MM.1S (cell line): ENCODE results near the gene DCANP1.

ENCODE experiments used
- EZH2 ChIP-seq: fragments of 300-600 bp; sonication (generic); optimal IDR thresholded peaks from 2 replicates; pipeline ENCODE3; 2017; ENCODE audit warnings: low read depth, mild to moderate bottlenecking, antibody characterized with exemption, low read length, mixed read lengths
- TF ChIP-seq, protein P1 (sequence below): fragments of 300-600 bp; sonication (generic); IDR thresholded peaks from 2 replicates; pipeline ENCODE4 v1.5.1; 2016; ENCODE audit warnings: antibody characterized with exemption, low read length, mixed read lengths

DNA sequence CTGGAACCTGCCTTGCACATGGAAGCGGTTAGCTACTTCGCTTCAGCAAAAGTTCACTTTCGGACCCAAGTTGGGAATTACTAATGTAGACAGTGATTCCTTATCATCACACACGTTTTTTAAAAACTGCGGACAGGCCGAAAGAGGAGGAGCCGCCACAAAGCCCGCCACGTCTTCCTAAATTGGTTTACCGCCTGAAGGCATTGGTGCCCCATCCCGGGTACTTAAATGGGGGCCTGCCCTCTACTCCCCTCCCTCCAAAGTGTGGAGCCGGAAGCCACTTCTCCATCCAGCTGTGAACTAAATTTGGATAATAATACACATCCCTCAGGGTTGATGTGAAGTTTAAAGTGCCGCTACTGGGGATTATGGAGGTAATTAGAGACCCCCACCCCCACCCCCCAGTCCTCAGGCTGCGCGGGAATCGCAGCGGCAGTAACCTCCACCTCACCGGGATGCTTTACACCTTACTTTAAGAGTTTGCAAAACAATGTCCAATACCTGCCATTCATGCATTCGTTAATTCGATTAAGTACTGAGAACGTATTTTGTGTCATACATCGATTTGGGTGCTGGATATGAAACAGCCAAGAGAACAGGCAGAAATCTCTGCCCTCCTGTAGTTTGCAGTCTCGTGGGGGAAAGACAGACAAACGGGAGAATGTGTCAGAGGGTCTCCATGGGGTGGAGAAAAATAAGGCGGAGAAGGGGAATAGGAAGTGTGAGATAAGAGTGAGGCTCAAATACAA, 47.2 kb downstream of the DCANP1 start:
- TF ChIP-seq, protein P1, sequence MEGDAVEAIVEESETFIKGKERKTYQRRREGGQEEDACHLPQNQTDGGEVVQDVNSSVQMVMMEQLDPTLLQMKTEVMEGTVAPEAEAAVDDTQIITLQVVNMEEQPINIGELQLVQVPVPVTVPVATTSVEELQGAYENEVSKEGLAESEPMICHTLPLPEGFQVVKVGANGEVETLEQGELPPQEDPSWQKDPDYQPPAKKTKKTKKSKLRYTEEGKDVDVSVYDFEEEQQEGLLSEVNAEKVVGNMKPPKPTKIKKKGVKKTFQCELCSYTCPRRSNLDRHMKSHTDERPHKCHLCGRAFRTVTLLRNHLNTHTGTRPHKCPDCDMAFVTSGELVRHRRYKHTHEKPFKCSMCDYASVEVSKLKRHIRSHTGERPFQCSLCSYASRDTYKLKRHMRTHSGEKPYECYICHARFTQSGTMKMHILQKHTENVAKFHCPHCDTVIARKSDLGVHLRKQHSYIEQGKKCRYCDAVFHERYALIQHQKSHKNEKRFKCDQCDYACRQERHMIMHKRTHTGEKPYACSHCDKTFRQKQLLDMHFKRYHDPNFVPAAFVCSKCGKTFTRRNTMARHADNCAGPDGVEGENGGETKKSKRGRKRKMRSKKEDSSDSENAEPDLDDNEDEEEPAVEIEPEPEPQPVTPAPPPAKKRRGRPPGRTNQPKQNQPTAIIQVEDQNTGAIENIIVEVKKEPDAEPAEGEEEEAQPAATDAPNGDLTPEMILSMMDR = no peak
- no peak for TF ChIP-seq EZH2
